A204.1 (cell line): ENCODE measurements around the gene FBXL14.
"Not testable (repeated sequence)": the region's sequence is repeated elsewhere in the genome, so short reads cannot be mapped to it uniquely, and the experiment has no call there.

ENCODE experiments used
- FAIRE-seq: peaks from 2 replicates; lab custom pipeline; 2012; peaks lifted over from hg19 to GRCh38; lab: Jason Lieb, UNC

FBXL14 gene

DNA sequence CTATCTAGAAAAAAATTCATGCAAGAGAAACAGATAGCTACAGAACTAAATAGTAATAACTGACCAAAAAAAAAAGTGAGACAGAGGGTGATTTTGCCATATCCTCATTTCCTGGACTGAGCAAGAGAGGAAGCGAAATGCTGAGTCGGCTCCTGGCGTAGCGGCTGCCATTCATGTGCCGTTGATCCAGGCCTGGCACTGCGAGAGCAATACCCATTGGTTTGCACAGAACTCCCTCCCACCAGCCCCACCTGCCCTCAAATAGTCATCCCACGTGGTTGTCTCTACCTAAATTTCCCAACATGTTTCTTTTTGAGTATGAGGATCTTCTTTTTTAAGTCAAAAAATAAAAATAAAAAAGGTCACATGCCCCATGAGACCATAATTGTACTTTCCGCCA is 25.2 kb upstream of the FBXL14 start:
- FAIRE-seq, result no peak

DNA sequence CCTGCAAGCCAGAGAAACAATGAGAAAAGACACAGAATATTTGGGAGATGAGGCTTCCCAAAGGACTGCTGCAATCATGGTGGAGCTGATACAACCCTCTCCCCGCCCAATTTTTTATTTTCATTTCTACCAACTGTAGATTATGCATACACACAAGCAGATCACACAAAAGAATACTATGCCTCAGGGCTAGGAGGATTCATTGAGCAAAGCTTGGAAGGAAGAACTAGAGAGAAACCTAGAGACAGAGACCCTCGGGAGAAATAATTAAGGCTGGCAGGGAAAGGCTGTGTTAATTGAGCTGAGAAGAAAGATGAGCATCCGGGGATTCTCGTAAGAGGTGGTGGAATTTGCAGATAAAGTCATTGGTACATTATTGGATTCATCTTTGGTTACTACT is 24.8 kb upstream of the FBXL14 start:
- FAIRE-seq, result no peak

GRCh38 chr12:1618489-1618888 is 24.1 kb upstream of the FBXL14 start:
- no peak for FAIRE-seq

GRCh38 chr12:1616233-1617066 is 22.1 kb upstream of the FBXL14 start:
- FAIRE-seq, result no peak

GRCh38 chr12:1614360-1614759 is 20.0 kb upstream of the FBXL14 start:
- FAIRE-seq, result no peak

DNA sequence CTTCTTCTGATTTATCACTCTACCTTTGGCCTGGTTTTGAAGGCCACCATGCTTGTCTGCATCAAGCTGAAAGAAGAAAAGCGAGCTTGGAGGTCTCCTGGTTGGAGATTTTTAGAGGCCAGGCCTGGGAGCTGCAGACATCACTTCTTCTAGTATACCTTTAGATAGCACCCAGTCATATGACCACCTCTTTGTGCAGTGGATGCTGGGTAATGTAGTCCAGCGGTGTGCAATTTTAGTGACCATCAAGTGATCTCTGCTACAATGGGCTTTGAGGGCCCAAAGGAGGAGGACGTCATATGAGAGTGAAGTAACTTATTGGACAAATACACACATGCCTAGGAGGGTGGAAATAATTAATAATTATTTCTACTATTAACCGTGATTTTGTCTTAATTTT is 19.5 kb upstream of the FBXL14 start:
- FAIRE-seq, result no peak

DNA sequence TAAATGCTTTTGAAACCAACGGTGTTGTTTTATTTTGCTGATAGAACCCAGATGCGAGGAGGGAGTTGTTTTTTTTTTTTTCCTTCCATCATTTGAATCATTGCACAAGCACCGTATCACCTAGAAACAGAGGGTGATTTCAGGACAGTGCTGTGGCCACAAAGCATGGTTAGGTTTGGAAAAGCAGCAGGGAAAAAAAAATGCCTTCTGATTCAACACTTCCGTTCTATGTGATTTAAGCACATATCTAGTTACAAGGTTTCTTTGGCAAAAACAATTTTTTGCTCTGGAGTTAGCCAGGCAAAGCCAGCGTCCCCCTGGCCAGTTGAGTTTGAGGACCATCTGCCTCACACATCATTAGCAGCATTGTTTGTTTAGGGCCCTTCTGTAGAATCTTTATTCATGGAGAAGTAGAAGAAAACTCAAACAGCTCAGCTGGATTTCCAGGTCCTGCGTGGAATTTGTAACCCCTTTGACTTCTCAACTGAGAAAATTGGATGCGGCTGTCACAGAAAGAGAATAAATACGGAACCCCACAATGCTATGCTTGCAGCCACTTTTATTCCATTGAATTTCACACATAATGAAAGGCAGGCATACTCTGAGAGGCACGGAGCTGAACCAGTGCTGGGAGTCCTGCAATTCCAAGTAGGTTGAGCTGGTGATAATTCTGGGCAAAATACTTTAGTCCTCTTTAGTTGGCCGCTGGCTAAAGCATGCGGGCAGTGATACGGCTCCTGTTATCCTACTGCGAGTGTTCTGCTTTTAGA is 17.6 kb upstream of the FBXL14 start:
- FAIRE-seq, result no peak

- no peak for FAIRE-seq
These were observed 15.8 kb upstream of the FBXL14 start for GRCh38 chr12:1610072-1610643.

DNA sequence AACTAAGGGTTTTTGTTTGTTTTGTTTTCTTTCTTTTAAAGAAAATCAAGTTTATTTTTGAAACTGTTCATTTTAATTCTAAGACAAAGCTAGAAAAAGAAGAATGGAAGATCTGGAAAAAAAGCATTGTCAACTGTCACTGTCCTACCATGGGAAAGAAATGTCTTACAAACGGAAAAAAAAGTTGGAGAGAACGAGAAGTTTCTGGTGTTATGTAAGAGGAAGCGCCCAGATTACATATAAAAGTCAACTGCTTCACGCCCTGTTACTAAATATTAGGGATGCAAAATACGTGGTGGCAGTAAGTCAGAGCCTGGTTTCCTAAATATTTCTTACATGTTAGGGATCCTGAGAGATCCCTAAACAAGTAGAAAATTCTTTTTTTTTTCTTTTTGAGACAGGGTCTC is 14.3 kb upstream of the FBXL14 start:
- no peak for FAIRE-seq

DNA sequence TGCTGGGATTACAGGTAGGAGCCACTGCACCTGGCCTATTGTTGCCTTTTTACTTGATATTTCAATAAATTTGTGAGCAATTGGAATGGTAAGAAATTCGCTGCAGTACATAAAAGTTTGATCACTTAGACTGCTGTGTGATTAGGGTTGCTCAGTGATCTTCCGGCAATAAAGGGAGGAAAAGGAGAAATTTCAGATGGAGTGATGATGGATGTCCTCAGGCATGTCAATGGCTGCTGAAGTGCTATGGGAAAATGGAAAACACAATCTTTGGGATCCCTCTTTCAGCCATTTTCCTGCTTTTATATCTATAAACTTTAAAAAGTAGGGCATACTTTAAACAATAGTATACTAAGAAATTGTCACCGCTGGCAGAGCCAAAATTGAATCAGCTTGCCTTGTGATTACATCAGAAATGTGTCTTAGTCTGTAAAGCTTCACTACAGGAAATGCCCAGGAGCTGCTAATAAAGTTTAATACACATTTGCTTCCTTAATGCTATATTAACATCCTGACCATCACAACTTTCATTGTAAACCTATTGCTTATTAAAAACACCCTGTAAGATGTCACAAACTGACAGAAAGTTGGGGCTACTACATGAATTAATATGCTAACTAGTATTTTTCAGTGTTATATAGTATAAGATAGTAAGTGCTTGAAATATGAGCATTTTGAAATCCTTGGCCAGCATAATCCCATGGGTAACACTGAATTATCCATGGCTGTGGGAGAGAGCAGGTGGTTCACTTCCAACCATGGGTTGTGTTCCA is 13.7 kb upstream of the FBXL14 start:
- FAIRE-seq, result no peak

DNA sequence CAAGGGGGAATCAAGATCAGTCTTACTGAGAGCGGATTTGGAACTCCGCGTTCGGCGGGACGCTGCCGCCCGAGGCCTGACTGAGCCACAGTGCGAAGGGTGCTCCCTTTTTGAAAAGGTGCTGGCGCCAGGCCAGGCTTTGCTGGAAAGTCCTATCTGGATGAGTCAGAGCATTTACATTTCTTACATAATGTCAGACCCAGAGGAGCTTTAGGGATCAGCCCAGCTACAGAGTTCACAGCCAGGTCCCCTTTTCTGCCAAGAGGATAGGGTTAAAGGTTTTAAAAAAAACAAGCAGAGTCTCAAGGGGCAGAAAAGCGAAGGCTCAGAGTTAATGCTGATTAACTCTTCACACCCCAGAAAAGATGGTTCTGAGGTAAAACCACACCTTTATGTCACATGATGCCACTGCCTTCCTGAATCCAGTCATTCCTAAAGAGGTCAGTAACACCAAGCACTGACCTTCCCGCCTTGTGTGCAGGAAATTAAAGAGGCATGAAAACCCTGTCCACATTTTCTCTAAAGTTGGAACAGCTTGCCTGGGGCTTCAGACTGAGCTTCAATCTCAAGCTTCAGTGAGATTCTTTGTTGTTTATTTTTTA is 11.7 kb upstream of the FBXL14 start:
- FAIRE-seq, result no peak

GRCh38 chr12:1605129-1606020 is 11.0 kb upstream of the FBXL14 start:
- no peak for FAIRE-seq

DNA sequence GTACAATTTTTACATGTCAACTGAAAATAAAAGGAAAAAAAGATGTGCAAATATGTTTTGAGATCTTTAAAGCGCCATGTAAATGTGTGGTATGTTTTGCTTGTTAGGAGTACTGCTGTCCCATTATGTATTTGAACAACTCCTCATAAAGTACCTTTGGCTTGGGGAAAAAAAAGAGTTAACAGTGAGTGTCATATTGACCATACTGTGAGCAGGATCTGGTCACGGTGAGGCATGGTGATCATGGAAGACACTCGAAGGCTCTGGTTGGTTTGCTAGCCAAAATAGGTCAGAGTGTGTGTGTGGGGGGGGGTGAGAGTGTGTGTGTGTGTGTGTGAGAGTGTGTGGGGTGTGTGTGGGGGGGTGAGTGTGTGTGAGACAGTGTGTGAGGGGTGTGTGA is 10.1 kb upstream of the FBXL14 start:
- FAIRE-seq, result no peak

DNA sequence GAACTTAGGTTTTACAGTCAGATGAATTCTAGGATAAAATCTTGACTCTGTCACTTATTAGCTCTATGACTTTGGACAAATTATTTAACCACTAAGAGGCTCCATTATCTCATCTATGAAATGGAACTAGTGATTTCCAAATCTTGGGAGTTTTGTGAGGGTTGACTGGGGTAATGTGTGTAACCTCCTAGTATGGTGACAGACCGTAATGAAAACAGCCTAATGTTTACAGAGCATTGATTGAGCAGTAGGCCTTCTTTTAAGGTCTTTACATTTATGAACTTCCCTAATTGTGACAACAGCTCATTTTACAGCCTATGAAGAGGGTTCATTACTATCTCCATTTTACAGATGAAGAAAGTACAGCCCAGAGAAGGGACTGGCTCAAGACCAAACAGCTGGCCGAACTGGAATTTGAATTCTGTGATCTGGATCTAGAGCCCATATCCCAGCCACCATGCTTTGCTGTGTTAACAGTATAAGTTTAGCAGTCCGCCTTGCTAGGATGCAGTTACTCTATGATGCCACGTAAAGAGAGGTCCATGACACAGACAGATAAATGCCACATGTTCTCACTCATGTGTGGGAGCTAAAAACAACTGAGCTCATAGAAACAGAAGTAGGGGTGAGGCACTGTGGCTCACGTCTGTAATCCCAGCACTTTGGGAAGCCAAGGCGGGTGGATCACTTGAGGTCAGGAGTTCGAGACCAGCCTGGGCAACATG is 9.1 kb upstream of the FBXL14 start:
- FAIRE-seq, result no peak

DNA sequence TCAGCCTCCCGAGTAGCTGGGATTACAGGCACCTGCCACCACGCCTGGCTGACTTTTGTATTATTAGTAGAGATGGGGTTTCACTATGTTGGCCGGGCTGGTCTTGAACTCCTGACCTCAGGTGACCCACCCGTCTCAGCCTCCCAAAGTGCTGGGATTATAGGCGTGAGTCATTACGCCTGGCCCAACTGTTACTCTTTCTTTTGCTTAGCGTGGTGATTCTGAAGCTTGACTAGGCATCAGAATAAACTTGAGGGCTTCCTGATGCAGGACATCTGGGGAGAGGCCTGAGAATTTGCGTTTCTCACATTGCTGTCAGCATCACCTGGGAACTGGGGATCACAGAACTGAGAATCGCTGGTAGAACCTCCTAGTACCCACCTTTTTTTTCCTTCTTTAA is 8.3 kb upstream of the FBXL14 start:
- not testable (repeated sequence) for FAIRE-seq

- no peak for FAIRE-seq
These were observed 4.4 kb upstream of the FBXL14 start for GRCh38 chr12:1598757-1599156.

- FAIRE-seq, result no peak
These were observed 1.4 kb upstream of the FBXL14 start for GRCh38 chr12:1595690-1596347.

- no peak for FAIRE-seq
These were observed 713 bp upstream of the FBXL14 start for GRCh38 chr12:1595026-1595561.

DNA sequence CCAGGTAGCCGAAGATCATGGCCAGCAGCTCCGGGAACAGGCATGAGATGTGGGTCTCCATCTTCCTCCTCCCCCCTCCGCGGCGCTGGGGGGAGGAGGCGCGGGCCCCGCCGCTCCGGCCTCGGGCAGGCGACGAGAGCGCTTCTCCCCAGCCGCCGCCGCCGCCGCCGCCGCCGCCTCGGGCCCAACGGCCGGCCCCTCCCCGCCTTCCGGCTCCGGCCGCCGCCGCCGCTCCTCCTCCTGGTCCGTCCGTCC is 448 bp downstream of the FBXL14 start:
- FAIRE-seq, result no peak
